OCI-LY3 (cell line): ENCODE results near the gene UPF1.

ENCODE experiments used
- H2AFZ ChIP-seq: fragments of 200-600, 300-600 bp; shearing (Covaris generic); 2 replicates; pipeline ENCODE4 v1.6.0; 2014; ENCODE audit warnings: antibody characterized with exemption, low read depth, low read length
- H3K27ac ChIP-seq: fragments of 200-600, 300-600 bp; sonication (generic); 2 replicates; pipeline ENCODE4 v1.5.1; 2014; ENCODE audit warnings: mild to moderate bottlenecking, low read length, moderate library complexity, mixed read lengths
- H3K27me3 ChIP-seq: fragments of 200-600, 300-600 bp; sonication (generic); 2 replicates; pipeline ENCODE4 v1.6.1; 2014; ENCODE audit warnings: low read depth, low read length, mixed read lengths
- H3K36me3 ChIP-seq: fragments of 200-600, 300-600 bp; sonication (generic); replicated peaks from 2 replicates; pipeline ENCODE3; 2014; ENCODE audit warnings: low read depth, low read length, mixed read lengths
- H3K4me1 ChIP-seq: fragments of 300-600, 200-600 bp; sonication (generic); 2 replicates; pipeline ENCODE4 v1.6.1; 2014; ENCODE audit warnings: low read length, mixed read lengths
- H3K4me2 ChIP-seq: fragments of 200-600, 300-600 bp; sonication (generic); 2 replicates; pipeline ENCODE4 v1.6.1; 2014; ENCODE audit warnings: low read length, mixed read lengths
- H3K4me3 ChIP-seq: fragments of 300-600, 200-600 bp; sonication (generic); 2 replicates; pipeline ENCODE4 v1.5.1; 2014; ENCODE audit warnings: antibody characterized with exemption, mild to moderate bottlenecking, low read length, moderate library complexity
- H3K79me2 ChIP-seq: fragments of 300-600, 200-600 bp; shearing (Covaris generic); 2 replicates; pipeline ENCODE4 v1.6.1; 2014; ENCODE audit warnings: mild to moderate bottlenecking, low read length, mixed read lengths
- H3K9ac ChIP-seq: fragments of 300-600, 200-600 bp; shearing (Covaris generic); 2 replicates; pipeline ENCODE4 v1.6.0; 2014; ENCODE audit warnings: mild to moderate bottlenecking, low read length, moderate library complexity
- H3K9me3 ChIP-seq: fragments of 200-600, 300-600 bp; shearing (Covaris generic); 2 replicates; pipeline ENCODE4 v1.6.1; 2014; ENCODE audit warnings: low read length, mixed read lengths; ENCODE audit not compliant: insufficient read depth
- H4K20me1 ChIP-seq: fragments of 200-600, 300-600 bp; sonication (generic); 2 replicates; pipeline ENCODE4 v1.6.1; 2016; ENCODE audit warnings: low read length, mixed read lengths; ENCODE audit not compliant: insufficient read depth
- CTCF ChIP-seq: fragments of 200-600, 300-600 bp; sonication (generic); IDR thresholded peaks from 2 replicates; pipeline ENCODE4 v1.5.1; 2014; ENCODE audit warnings: antibody characterized with exemption, low read length, low read depth
- EZH2phosphoT487 ChIP-seq: fragments of 200-600 bp; shearing (Covaris generic); IDR thresholded peaks from 2 replicates; pipeline ENCODE4 v1.6.1; 2018; ENCODE audit warnings: antibody characterized with exemption, mixed run types, low read depth

The UPF1 gene

GRCh38 chr19:18878858-18879578 is 47.3 kb downstream of the UPF1 start:
- peaks cover 10% of the 10 kb centered on the region for H3K36me3 ChIP-seq
- no peak for TF ChIP-seq CTCF
- TF ChIP-seq EZH2phosphoT487 = no peak
- no peaks in the 10 kb centered on the region for H3K79me2 ChIP-seq
- H3K27ac ChIP-seq = no peak overlapping the region
- no peaks in the 10 kb centered on the region for H3K27me3 ChIP-seq
- no peaks in the 10 kb centered on the region for H3K9me3 ChIP-seq
- no peak overlapping the region for H3K4me2 ChIP-seq
- H3K4me3 ChIP-seq = no peak overlapping the region
- no peaks in the 10 kb centered on the region for H4K20me1 ChIP-seq
- H3K4me1 ChIP-seq = no peaks in the 10 kb centered on the region
- H2AFZ ChIP-seq = no peak overlapping the region
- H3K9ac ChIP-seq = no peak overlapping the region

- Histone ChIP-seq H3K4me3 (no peak overlapping the region), H3K27me3 (no peaks in the 10 kb centered on the region), H2AFZ (no peak overlapping the region), H3K79me2 (no peaks in the 10 kb centered on the region), H4K20me1 (no peaks in the 10 kb centered on the region), H3K4me1 (no peaks in the 10 kb centered on the region), H3K9ac (no peak overlapping the region), H3K27ac (no peak overlapping the region), H3K9me3 (no peaks in the 10 kb centered on the region), H3K36me3 (peaks cover 10% of the 10 kb centered on the region), H3K4me2 (no peak overlapping the region)
- TF ChIP-seq CTCF = no peak
- TF ChIP-seq EZH2phosphoT487 = no peak
These were observed 48.0 kb downstream of the UPF1 start for GRCh38 chr19:18879579-18880373.

GRCh38 chr19:18881491-18881890 is 49.7 kb downstream of the UPF1 start:
- Histone ChIP-seq H3K9ac (no peak overlapping the region), H4K20me1 (no peaks in the 10 kb centered on the region), H3K27ac (no peak overlapping the region), H3K36me3 (peaks cover 5% of the 10 kb centered on the region), H3K27me3 (no peaks in the 10 kb centered on the region), H3K4me3 (no peak overlapping the region), H3K4me2 (no peak overlapping the region), H3K79me2 (no peaks in the 10 kb centered on the region), H2AFZ (no peak overlapping the region), H3K4me1 (no peaks in the 10 kb centered on the region), H3K9me3 (no peaks in the 10 kb centered on the region)
- TF ChIP-seq CTCF (no peak), EZH2phosphoT487 (no peak)

- no peaks in the 10 kb centered on the region for H3K4me1 ChIP-seq
- H3K79me2 ChIP-seq = no peaks in the 10 kb centered on the region
- H3K4me2 ChIP-seq = no peak overlapping the region
- no peaks in the 10 kb centered on the region; the same call in 1 of the 2 replicates for H3K9me3 ChIP-seq
- TF ChIP-seq EZH2phosphoT487 (no peak), CTCF (no peak)
- no peaks in the 10 kb centered on the region for H3K36me3 ChIP-seq
- H3K27me3 ChIP-seq = no peaks in the 10 kb centered on the region
- H3K27ac ChIP-seq = no peak overlapping the region
- H4K20me1 ChIP-seq = no peaks in the 10 kb centered on the region
- no peak overlapping the region for H3K9ac ChIP-seq
- H2AFZ ChIP-seq = no peak overlapping the region
- H3K4me3 ChIP-seq = no peak overlapping the region
These were observed 52.0 kb downstream of the UPF1 start for GRCh38 chr19:18883526-18884304.
